Measurements from ENCODE around the gene LRRC46.

GRCh38 chr17:47800686-47801085 lies 30.8 kb upstream of the LRRC46 start:
- TF ChIP-seq POLR2A (IDR thresholded peaks at IDR 0.05) (no peak), CTCF (IDR thresholded peaks at IDR 0.05) (no peak)

Measured in uterus (tissue), 2 donors.